Measurements from ENCODE around the gene KLLN.
"Not testable (repeated sequence)": the region's sequence is repeated elsewhere in the genome, so short reads cannot be mapped to it uniquely, and the experiment has no call there.

Gene KLLN

GRCh38 chr10:87875929-87876571 lies 12.7 kb upstream of the KLLN start:
- Histone ChIP-seq H3K9me3 (no peaks in the 10 kb centered on the region), H3K27me3 (no peaks in the 10 kb centered on the region), H3K4me3 (ENCODE audit: low read depth, low read length) (no peak overlapping the region), H3K36me3 (peaks cover 25% of the 10 kb centered on the region), H3K4me1 (0 out of 2 replicates have a peak, but pooled peaks cover 6% of the 10 kb centered on the region)
- no peak for DNase-seq
- TF ChIP-seq, protein P1, sequence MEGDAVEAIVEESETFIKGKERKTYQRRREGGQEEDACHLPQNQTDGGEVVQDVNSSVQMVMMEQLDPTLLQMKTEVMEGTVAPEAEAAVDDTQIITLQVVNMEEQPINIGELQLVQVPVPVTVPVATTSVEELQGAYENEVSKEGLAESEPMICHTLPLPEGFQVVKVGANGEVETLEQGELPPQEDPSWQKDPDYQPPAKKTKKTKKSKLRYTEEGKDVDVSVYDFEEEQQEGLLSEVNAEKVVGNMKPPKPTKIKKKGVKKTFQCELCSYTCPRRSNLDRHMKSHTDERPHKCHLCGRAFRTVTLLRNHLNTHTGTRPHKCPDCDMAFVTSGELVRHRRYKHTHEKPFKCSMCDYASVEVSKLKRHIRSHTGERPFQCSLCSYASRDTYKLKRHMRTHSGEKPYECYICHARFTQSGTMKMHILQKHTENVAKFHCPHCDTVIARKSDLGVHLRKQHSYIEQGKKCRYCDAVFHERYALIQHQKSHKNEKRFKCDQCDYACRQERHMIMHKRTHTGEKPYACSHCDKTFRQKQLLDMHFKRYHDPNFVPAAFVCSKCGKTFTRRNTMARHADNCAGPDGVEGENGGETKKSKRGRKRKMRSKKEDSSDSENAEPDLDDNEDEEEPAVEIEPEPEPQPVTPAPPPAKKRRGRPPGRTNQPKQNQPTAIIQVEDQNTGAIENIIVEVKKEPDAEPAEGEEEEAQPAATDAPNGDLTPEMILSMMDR (IDR thresholded peaks at IDR 0.05; ENCODE audit: low read depth, low read length) = no peak

- H3K4me1 ChIP-seq = 0 out of 2 replicates have a peak, but pooled peaks cover 6% of the 10 kb centered on the region
- H3K9me3 ChIP-seq = no peaks in the 10 kb centered on the region
- H3K36me3 ChIP-seq = peaks cover 16% of the 10 kb centered on the region
- TF ChIP-seq, protein P1 (IDR thresholded peaks at IDR 0.05; ENCODE audit: low read depth, low read length) = no peak
- H3K27me3 ChIP-seq = no peaks in the 10 kb centered on the region
- no peak overlapping the region for H3K4me3 ChIP-seq (ENCODE audit: low read depth, low read length)
- no peak for DNase-seq
Observed at GRCh38 chr10:87873656-87874055, 10.3 kb upstream of the KLLN start.

DNA sequence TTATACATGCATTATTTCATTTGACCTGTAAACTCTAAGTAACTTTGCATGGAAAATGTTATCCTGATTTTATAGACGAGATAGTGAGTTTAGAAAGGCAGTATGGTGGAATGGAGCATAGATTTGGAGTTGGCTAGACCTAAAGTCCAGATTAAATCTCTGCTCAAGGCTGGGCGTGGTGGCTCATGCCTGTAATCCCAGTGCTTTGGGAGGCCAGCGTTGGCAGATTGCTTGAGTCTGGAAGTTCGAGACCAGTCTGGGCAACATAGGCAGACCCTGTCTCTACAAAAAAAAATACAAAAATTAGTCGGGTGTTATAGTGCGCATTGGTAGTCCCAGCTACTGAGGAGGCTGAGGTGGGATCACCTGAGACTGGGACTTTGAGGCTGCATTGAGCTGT lies 9.5 kb upstream of the KLLN start:
- TF ChIP-seq, protein P1 (IDR thresholded peaks at IDR 0.05; ENCODE audit: low read depth, low read length) = no peak
- Histone ChIP-seq H3K4me1 (0 out of 2 replicates have a peak, but pooled peaks cover 6% of the 10 kb centered on the region), H3K4me3 (ENCODE audit: low read depth, low read length) (no peak overlapping the region), H3K27me3 (no peaks in the 10 kb centered on the region), H3K36me3 (peaks cover 9% of the 10 kb centered on the region; the same call in 1 of the 2 replicates), H3K9me3 (no peaks in the 10 kb centered on the region)
- DNase-seq = no peak

DNA sequence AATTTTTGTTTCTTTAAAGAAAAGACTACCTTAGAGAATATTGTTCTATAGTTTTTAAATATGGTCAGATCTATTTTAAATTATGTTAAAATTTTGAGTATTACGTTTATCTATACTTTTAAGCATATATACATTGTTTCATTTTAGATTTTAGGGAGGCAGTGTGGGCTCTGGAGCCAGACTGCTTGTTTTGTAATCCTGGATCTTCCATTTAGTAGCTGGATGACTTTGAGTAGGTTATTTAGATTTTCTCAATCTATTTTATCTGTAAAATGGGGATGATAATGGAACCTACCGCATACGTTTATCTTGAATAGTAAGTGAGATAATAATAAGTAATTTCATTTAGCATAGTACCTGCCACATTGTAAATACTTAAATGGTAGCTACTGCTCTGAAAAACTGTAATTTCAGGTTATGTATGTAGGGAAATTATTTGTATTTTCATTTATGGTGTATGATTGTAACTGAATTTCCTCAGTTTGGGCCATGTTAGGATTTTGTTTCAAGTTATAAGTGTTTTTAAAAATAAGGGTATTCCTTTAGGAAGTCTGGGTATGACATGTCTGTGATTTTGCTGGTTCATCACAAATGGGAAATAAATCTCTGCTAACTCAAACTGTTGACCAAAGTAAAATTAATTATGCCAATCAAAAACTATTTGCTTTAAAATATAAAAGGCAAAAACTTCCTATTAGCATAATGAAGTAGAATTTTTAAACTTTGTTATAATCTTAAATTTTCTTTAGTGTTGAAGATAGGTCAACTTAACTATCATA lies 6.6 kb upstream of the KLLN start:
- Histone ChIP-seq H3K4me3 (ENCODE audit: low read depth, low read length) (no peak overlapping the region), H3K9me3 (no peaks in the 10 kb centered on the region), H3K27me3 (no peaks in the 10 kb centered on the region), H3K36me3 (no peaks in the 10 kb centered on the region; the same call in 1 of the 2 replicates), H3K4me1 (0 out of 2 replicates have a peak, but pooled peaks cover 6% of the 10 kb centered on the region)
- TF ChIP-seq, protein P1 (IDR thresholded peaks at IDR 0.05; ENCODE audit: low read depth, low read length) = no peak
- DNase-seq = no peak

DNA sequence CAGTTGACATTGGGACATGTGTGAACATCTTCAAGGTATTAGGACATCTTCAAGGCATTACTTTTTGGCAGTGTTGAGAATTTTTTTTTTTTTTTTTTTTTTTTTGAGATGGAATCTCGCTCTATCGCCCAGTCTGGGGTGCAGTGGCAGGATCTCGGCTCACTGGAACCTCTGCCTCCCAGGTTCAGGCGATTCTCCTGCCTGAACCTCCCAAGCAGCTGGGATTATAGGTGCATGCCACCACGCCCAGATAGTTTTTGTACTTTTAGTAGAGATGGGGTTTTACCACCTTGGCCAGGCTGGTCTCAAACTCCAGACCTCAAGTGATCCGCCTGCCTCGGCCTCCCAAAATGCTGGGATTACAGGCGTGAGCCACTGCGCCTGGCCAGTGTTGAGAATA lies 5.8 kb upstream of the KLLN start:
- not testable (repeated sequence) for H3K9me3 ChIP-seq, H3K27me3 ChIP-seq, H3K36me3 ChIP-seq, H3K4me1 ChIP-seq, DNase-seq
- peak overlapping the region; percentile 99 for H3K4me3 ChIP-seq (ENCODE audit: low read depth, low read length)

DNA sequence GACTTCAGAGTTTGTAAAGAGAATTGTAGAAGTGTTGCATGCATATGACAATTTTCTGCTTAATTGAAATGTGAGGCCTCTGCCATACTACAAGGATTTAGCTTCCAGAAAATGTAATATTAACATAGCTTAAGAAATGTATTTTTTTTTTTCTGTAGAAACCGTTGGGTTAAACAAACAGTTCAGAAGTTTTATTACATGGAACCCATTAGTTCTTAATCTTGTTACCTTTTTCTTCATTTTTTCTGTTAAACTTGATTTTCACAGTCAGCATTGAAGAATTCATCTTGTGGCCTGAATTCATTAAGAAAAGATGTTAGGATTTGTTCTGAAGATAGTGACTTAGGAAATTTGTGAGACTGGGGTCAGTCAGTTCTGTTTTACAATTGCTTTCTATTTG lies 4.9 kb upstream of the KLLN start:
- Histone ChIP-seq H3K27me3 (no peaks in the 10 kb centered on the region), H3K4me1 (0 out of 2 replicates have a peak, but pooled peaks cover 2% of the 10 kb centered on the region), H3K36me3 (peaks cover 3% of the 10 kb centered on the region), H3K9me3 (no peaks in the 10 kb centered on the region), H3K4me3 (ENCODE audit: low read depth, low read length) (peak overlapping the region; percentile 99)
- no peak for DNase-seq
- TF ChIP-seq, protein P1 (IDR thresholded peaks at IDR 0.05; ENCODE audit: low read depth, low read length) = no peak
